A673 (cell line): Measurements from ENCODE around the gene AGAP1.

Experiments used
- CTCF ChIP-seq: fragments of 300-800, 200-600 bp; sonication (generic); conservative IDR thresholded peaks from 2 replicates; pipeline ENCODE4 v1.5.1; 2017; ENCODE audit warnings: low read depth, mild to moderate bottlenecking, antibody characterized with exemption, low read length, moderate library complexity, mixed read lengths
- EZH2 ChIP-seq: fragments of 200-600 bp; sonication (generic); IDR thresholded peaks from 2 replicates; pipeline ENCODE4 v1.6.1; 2017; ENCODE audit warnings: borderline replicate concordance, low read depth, mild to moderate bottlenecking, mixed read lengths, antibody characterized with exemption, low read length; ENCODE audit not compliant: poor library complexity, severe bottlenecking

- TF ChIP-seq EZH2 (no peak), CTCF (no peak)
Observed at GRCh38 chr2:235537587-235537986, 43.7 kb downstream of the AGAP1 start.
